ENCODE results near the gene ADM5.

ADM5 gene, protein sequence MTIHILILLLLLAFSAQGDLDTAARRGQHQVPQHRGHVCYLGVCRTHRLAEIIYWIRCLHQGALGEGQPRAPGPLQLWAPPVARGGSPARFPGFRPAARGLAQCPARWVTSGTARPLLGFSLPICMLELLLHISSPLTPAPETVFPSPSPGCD

DNA sequence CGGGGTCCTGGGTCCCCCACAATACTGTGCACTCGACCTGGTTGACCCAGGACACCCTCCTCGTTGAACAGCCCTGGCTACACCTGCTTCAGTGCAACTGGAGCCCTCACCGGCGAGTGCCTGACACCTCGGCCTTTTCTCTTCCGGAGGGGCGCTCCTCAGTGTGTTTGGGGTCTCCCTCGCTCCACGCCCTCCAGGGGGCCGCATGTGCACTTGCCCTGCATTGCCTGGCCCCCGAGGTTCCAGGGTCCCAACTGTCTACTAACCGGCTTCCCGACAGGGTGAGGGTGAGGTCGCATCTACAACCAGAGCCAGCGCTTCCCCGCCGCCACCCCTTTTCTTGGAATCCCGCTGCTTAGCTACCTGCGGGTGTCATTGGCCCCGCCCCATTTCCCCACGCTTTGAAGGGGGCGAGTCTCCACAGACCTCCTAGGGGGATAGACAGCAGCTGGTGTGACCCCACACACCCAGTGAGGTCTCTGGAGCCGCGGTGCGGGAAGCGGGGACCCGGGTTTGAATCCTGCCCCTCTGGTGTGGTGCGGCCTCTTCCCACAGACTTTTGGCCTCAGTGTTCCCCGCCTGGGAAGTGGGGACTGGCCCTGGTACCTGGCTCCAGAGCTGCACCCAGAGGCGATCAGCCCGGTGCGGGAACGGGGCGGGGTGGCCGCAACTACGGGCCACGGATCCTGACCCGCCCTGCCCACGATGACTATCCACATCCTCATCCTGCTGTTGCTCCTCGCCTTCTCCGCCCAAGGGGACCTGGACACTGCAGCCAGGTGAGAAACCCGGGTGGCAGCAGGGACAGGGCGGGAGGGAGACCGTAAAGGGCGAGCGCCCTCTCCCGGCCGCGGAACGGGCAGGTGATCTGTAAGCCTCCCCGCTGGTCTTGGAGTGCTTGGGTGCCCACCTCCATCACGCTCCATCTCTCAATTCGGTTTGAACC is at the start of gene ADM5:
ADM5 (plus strand) TSS at position 462 of the 946 bp plus-strand sequence; CDS start at position 706, 244 bp downstream.
- DNase-seq (ENCODE audit: low read depth): no peak

DNA sequence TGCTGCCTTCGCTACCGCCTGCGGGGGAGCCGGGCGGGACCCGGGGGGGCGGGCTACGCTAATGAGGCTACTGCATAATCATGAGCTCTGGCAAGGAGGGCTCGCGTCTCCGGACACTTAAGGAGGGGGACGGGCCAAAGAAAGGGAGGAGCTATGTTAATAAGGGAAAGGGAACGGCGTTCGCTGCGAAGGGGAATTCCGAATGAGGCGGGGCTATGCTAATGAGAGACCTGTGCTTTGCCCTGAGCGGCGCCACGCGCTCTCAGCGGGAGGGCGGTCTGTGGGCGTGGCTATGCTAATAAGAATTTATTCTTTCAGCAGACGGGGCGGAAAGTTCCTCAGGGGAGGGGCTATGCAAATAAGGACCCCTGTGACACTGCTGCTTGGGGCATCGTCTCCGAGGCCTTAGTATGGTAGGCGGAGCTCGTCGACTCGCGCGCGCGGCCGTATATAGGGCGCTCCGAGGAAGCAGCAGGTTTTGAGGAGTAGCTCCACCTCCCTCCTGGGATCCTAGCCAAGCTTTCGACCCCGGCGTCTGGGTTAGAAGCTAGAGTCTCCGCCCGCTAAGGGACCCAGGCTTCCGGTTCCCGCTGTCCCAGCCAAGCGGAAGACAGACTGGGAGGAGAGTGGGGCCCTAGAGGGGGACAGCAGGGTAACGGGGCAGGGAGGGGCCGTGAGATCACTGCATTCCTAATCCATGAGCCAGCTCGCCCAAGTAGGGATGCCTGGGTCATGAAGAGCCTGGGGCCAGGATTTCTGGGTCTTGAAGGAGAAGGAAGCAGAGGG is 49.1 kb upstream of the ADM5 start, which contains the start of gene RRAS:
RRAS (minus strand) TSS at position 31 of the 786 bp plus-strand sequence. CDS start 45 bp downstream, outside the sequence.
- DNase-seq (ENCODE audit: low read depth): peak; percentile 100

DNA sequence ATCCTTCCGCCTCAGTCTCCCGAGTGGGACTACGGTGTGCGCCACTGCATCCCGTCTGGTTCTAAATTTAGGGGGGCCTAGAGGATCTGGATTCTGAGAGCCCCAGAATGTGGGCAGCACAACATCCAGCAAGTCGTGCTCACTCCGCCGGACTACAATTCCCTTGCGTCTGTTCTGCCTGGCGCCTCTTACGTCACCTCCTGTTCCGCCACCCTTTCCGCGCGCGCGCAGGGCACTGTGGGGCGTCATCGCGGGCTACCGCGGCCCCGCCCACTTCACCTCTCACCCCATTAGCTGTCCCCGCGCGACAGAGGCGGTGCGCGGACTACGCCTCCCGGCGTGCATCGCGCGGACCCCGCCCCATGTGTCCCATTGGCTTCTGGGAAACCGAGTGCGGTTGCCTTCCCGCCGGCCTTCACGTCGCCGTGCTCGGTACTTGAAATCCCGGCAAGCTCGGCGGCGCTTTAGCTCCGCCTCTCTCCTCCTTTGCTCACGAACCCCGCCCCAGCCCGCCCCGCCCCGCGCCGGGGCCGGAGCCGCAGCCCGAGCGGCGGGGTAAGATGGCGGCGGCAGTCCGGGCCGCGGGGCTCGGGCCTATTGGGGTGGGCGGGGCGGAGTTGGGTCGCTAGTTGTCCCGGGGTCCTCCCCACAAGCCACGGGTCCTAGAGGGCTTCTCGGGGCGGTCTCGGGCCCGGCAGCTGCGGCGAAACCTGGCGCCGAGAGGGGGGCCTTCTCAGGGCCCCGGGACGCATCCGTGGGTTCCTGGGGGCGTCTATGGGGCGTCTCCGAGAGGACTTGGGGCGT is 47.5 kb upstream of the ADM5 start, which contains the start of gene SCAF1:
SCAF1 (plus strand) TSS at position 522 of the 804 bp plus-strand sequence. CDS start 2,818 bp downstream, outside the sequence.
- DNase-seq (ENCODE audit: low read depth): peak; percentile 98

DNA sequence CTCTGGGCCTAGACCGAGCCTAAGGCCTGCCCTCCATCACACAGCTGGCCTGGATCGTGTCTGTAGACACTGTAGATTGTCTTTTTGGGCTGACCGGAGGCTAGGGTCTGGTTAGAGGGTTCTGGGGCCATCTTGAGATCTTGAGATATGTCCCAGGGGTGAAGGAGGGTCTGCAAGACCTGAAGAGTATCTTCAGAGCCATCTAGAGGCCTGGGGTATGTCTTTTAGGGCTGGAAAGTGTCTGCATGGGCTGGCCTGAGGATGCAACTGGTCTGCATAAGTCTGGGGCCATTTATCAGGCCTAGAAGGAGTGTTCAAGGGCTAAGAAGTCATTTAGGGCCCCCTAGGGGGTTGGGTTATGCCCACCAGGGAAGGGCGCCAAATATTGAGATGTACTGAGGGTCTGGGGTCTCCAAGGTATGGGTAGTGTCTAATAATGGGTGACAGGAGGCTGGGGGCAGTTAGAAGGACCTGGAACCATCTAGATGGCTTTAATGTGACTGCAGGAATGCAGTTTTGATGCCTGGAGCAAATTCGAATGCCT is 46.8 kb upstream of the ADM5 start:
- no peak for DNase-seq (ENCODE audit: low read depth)

DNA sequence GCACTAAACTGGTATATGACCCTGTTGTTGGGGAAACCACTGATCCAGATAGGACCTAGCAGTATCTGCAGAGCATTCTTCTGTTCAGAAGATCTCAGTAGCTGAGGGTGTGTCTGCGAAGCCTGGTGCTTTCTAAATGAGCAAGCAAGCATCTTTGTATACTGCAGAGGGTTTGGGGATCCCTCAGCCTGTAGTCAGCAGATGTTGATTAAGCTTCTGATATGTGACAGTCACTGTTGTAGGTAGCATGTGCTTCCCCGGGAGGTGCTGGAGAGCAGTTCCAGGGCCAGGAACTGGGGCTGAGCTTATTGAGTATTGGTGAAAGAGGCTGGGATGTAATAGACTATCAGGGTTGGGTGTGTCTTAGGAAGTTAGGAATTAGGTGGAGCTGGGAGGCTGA is 45.9 kb upstream of the ADM5 start:
- DNase-seq (ENCODE audit: low read depth): no peak

GRCh38 chr19:49645592-49645991 is 43.8 kb upstream of the ADM5 start:
- no peak for DNase-seq (ENCODE audit: low read depth)

- DNase-seq (ENCODE audit: low read depth): no peak
Observed at GRCh38 chr19:49645995-49646394, 43.4 kb upstream of the ADM5 start.

DNA sequence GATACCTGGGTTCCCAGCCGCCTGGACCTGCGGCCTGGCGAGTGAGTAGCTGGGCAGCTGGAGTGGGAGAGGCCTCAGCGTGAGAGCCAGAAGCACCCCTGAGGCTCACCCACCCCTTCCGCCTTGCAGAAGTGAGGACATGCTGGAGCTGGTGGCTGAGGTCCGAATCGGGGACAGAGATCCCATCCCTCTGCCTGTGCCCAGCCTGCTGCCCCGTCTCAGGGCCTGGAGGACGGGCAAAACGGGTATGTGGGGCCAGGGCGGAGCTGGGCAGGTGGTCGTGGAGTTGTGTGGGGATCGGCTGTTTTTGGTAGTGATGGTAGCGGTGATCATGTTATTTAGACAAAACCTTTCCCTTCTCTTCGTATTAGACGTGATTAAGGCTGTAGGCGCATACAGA is 42.8 kb upstream of the ADM5 start:
- no peak for DNase-seq (ENCODE audit: low read depth)

GRCh38 chr19:49651029-49651819 is 38.2 kb upstream of the ADM5 start:
- no peak for DNase-seq (ENCODE audit: low read depth)

GRCh38 chr19:49651820-49652550 is 37.4 kb upstream of the ADM5 start:
- no peak for DNase-seq (ENCODE audit: low read depth)

DNA sequence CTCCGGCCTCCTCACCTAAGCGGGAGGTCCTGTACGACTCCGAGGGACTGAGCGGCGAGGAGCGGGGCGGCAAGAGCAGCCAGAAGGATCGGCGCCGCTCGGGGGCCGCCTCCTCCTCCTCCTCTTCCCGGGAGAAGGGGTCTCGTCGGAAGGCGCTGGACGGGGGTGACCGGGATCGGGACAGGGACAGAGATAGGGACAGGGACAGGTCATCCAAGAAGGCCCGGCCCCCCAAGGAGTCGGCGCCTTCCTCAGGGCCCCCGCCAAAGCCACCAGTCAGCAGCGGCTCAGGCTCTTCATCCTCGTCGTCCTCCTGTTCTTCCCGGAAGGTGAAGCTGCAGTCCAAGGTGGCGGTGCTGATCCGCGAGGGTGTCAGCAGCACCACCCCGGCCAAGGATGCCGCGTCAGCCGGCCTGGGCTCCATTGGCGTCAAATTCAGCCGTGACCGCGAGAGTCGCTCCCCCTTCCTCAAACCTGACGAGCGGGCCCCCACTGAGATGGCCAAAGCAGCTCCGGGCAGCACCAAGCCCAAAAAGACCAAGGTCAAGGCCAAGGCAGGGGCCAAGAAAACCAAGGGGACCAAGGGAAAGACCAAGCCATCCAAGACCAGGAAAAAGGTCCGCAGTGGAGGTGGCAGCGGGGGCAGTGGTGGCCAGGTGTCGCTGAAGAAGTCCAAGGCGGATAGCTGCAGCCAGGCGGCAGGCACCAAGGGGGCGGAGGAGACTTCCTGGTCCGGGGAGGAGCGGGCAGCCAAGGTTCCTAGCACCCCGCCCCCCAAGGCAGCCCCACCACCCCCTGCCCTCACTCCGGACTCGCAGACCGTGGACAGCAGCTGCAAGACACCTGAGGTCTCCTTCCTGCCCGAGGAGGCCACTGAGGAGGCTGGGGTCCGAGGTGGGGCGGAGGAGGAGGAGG is 36.6 kb upstream of the ADM5 start:
- no peak for DNase-seq (ENCODE audit: low read depth)

DNA sequence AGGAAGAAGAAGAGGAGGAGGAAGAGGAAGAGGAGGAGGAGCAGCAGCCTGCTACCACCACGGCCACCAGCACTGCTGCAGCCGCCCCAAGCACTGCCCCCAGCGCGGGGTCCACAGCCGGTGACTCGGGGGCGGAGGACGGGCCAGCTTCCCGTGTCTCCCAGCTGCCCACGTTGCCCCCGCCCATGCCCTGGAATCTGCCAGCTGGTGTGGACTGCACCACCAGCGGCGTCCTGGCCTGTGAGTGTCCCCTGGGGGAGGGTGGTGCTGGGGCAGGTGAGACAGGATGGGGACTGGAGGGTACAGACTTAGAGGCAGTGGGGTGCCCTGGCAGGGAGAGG is 36.0 kb upstream of the ADM5 start:
- no peak for DNase-seq (ENCODE audit: low read depth)

DNA sequence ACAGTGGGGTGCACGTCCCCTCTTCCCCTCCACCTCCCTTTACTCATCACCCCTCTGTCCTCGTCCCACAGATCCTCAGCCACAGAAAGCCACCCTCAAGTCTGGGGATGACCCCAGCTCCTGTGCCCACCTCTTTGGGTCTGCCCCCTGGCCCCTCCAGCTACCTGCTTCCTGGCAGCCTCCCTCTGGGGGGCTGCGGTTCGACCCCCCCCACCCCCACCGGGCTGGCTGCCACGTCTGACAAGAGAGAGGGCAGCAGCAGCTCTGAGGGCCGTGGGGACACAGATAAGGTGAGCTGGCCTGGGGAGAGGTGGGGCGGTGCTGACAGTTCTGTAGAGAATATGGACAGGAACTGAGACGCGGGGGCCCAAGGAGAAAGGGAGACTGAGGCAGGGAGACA is 34.8 kb upstream of the ADM5 start:
- no peak for DNase-seq (ENCODE audit: low read depth)

- no peak for DNase-seq (ENCODE audit: low read depth)
Observed at GRCh38 chr19:49655570-49656455, 33.6 kb upstream of the ADM5 start.

DNA sequence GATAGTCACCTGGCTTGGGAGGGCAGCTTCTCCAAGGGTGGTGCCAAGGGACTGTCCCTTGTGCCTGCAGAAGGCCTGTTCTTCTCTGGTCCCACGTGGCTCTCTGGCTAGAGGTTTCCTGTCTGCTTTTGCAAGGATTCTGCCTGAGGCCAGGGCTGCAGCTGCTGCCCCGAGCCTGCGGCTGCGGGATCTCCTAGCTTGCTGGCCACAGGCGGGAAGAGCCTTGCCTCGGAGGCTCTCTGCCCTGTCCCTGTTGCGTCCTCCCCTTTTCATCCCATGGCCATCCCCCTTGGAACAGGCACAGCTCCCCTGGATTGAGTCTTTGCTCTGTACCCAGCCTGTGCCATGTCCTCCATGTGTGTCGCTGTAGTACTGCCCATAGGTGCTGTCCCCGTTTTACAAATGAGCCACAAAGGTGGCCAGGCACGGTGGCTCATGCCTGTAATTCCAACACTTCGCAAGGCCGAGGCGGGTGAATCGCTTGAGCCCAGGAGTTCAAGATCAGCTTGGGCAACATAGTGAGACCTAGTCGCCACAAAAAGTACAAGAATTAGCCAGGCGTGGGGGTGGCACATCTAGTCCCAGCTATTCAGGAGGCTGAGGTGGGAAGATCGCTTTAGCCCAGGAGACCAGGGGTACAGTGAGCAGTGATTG is 32.8 kb upstream of the ADM5 start:
- no peak for DNase-seq (ENCODE audit: low read depth)

GRCh38 chr19:49657493-49658138 is 31.8 kb upstream of the ADM5 start:
- DNase-seq (ENCODE audit: low read depth): no peak

DNA sequence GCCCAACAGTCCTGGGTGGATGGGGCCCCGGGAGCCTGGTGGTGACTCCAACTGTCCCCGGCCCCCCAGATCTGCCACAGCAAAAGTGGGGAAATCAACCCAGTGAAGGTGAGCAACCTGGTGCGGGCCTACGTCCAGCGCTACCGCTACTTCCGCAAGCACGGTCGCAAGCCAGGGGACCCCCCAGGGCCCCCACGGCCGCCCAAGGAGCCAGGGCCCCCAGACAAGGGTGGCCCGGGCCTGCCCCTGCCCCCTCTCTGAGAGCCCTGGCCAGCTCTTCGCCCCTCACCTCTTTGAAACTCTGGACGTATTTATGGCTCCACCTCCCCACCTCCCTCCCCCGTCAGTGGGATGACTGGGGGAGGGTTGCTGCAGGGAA is 31.3 kb upstream of the ADM5 start:
- no peak for DNase-seq (ENCODE audit: low read depth)
